A673 (cell line): ENCODE data around the gene MED22. TPM values are rescaled to one million over a fixed set of nuclear protein-coding genes. Genes with fewer than 3 reads are reported as not detected.

Experiments
- BruUV-seq: library from RNA; stranded (reverse); fragments of 400-500 nt; replicated peaks from 2 replicates; lab custom pipeline; 2021; lab: Mats Ljungman, UMichigan
- CTCF ChIA-PET: fragments of 300-600 bp; sonication (Branson Sonifier 250); formaldehyde crosslinking; loops from one replicate; lab custom pipeline; 2022; ENCODE audit warnings: antibody characterized with exemption; lab: Charles Lee
- POLR2A ChIA-PET: fragments of 300-600 bp; sonication (Branson Sonifier 250); formaldehyde crosslinking; loops from one replicate; lab custom pipeline; 2022; ENCODE audit warnings: antibody characterized with exemption; ENCODE audit not compliant: low non-redundant PET; lab: Charles Lee
- DNase-seq: peaks from one replicate; pipeline ENCODE4 v3.0.0-alpha.2; 2015; ENCODE audit warnings: low spot score
- H3K27ac ChIP-seq: fragments of 200-600 bp; sonication (generic); 2 replicates; pipeline ENCODE4 v1.5.1; 2016; ENCODE audit warnings: mixed run types, low read depth, mild to moderate bottlenecking, mixed read lengths, antibody characterized with exemption, low read length; ENCODE audit not compliant: poor library complexity, severe bottlenecking
- H3K27me3 ChIP-seq: fragments of 200-600 bp; sonication (generic); replicated peaks from 2 replicates; pipeline ENCODE4 v1.6.1; 2017; ENCODE audit warnings: mixed run types, low read depth, mild to moderate bottlenecking, mixed read lengths, antibody characterized with exemption, low read length; ENCODE audit not compliant: insufficient read depth, poor library complexity
- H3K36me3 ChIP-seq: fragments of 200-600 bp; sonication (generic); 2 replicates; pipeline ENCODE4 v1.6.1; 2016; ENCODE audit warnings: mixed run types, mild to moderate bottlenecking, mixed read lengths, antibody characterized with exemption, low read length; ENCODE audit not compliant: insufficient read depth, poor library complexity, severe bottlenecking
- H3K4me1 ChIP-seq: fragments of 200-600 bp; sonication (generic); 2 replicates; pipeline ENCODE4 v1.6.1; 2017; ENCODE audit warnings: mixed run types, mild to moderate bottlenecking, mixed read lengths, antibody characterized with exemption, low read length; ENCODE audit not compliant: insufficient read depth, poor library complexity, severe bottlenecking
- H3K4me3 ChIP-seq: fragments of 200-600 bp; sonication (generic); 2 replicates; pipeline ENCODE4 v1.5.1; 2016; ENCODE audit warnings: low read depth, mixed run types, mild to moderate bottlenecking, mixed read lengths, low read length; ENCODE audit not compliant: poor library complexity, severe bottlenecking
- H3K9me3 ChIP-seq: fragments of 200-600 bp; sonication (generic); 2 replicates; pipeline ENCODE4 v1.6.1; 2016; ENCODE audit warnings: mixed run types, low read depth, mild to moderate bottlenecking, mixed read lengths, antibody characterized with exemption, low read length; ENCODE audit not compliant: poor library complexity, severe bottlenecking
- CTCF ChIP-seq: fragments of 300-800, 200-600 bp; sonication (generic); conservative IDR thresholded peaks from 2 replicates; pipeline ENCODE4 v1.5.1; 2017; ENCODE audit warnings: low read depth, mild to moderate bottlenecking, antibody characterized with exemption, low read length, moderate library complexity, mixed read lengths
- EZH2 ChIP-seq: fragments of 200-600 bp; sonication (generic); IDR thresholded peaks from 2 replicates; pipeline ENCODE4 v1.6.1; 2017; ENCODE audit warnings: borderline replicate concordance, low read depth, mild to moderate bottlenecking, mixed read lengths, antibody characterized with exemption, low read length; ENCODE audit not compliant: poor library complexity, severe bottlenecking
- intact Hi-C: fragments of 100-400 bp; cut with micrococcal nuclease; formaldehyde crosslinking; loops from one replicate; pipeline ENCODE4 v1.10.0; 2022; ENCODE audit not compliant: unreplicated experiment
- total RNA-seq: library from RNA; stranded (reverse); gene quantifications from 2 replicates; pipeline ENCODE4 v1.2.3, GENCODE V29; 2021

MED22 gene
- total RNA-seq, 1 experiment from 2014 or later, result 46.2 TPM

GRCh38 chr9:133380734-133381133 is 32.8 kb upstream of the MED22 start:
- BruUV-seq, result no TSS peak
- no peaks in the 10 kb centered on the region for H3K27me3 ChIP-seq
- no peak for DNase-seq
- intact Hi-C loops, result no loop called here
- no peak for TF ChIP-seq EZH2
- TF ChIP-seq CTCF, result no peak
- no peaks in the 10 kb centered on the region for H3K9me3 ChIP-seq
- no peak overlapping the region for H3K27ac ChIP-seq
- CTCF ChIA-PET, result interaction anchor here (0.7 kb wide), 1 partner anchor 53 kb away, joined by 5 read pairs; no protein-coding TSS in a partner anchor
- H3K4me1 ChIP-seq, result peaks cover 21% of the 10 kb centered on the region
- POLR2A ChIA-PET, result no interaction called here
- H3K4me3 ChIP-seq, result no peak overlapping the region
- H3K36me3 ChIP-seq, result no peaks in the 10 kb centered on the region

GRCh38 chr9:133379153-133380086 is 31.5 kb upstream of the MED22 start:
- no peak for TF ChIP-seq EZH2
- TF ChIP-seq CTCF, result no peak
- no peak for DNase-seq
- Histone ChIP-seq H3K36me3 (no peaks in the 10 kb centered on the region), H3K27ac (no peak overlapping the region), H3K9me3 (no peaks in the 10 kb centered on the region), H3K4me3 (no peak overlapping the region), H3K27me3 (no peaks in the 10 kb centered on the region), H3K4me1 (peaks cover 21% of the 10 kb centered on the region)
- intact Hi-C loops, result no loop called here
- CTCF ChIA-PET, result interaction anchor here (0.6 kb wide), 1 partner anchor 20 kb away, joined by 6 read pairs; no protein-coding TSS in a partner anchor
- BruUV-seq, result no TSS peak
- POLR2A ChIA-PET, result no interaction called here

GRCh38 chr9:133378408-133378962 is 30.6 kb upstream of the MED22 start:
- POLR2A ChIA-PET, result interaction anchor here (0.5 kb wide), 1 partner anchor 319 kb away, joined by 6 read pairs; no protein-coding TSS in a partner anchor
- intact Hi-C loops, result no loop called here
- H3K27me3 ChIP-seq, result no peaks in the 10 kb centered on the region
- peaks cover 21% of the 10 kb centered on the region for H3K4me1 ChIP-seq
- H3K36me3 ChIP-seq, result peaks cover 7% of the 10 kb centered on the region
- no peak for DNase-seq
- H3K9me3 ChIP-seq, result no peaks in the 10 kb centered on the region
- CTCF ChIA-PET, result no interaction called here
- H3K27ac ChIP-seq, result no peak overlapping the region
- BruUV-seq, result no TSS peak
- TF ChIP-seq CTCF (no peak), EZH2 (no peak)
- H3K4me3 ChIP-seq, result no peak overlapping the region
